ENCODE data around the gene SPEN. TPM values are rescaled to one million over a fixed set of nuclear protein-coding genes. Genes with fewer than 3 reads are reported as not detected.

The SPEN gene
- total RNA-seq, 4 donors from 2014 or later = 41.4 to 63.6 (median 42.9) TPM

DNA sequence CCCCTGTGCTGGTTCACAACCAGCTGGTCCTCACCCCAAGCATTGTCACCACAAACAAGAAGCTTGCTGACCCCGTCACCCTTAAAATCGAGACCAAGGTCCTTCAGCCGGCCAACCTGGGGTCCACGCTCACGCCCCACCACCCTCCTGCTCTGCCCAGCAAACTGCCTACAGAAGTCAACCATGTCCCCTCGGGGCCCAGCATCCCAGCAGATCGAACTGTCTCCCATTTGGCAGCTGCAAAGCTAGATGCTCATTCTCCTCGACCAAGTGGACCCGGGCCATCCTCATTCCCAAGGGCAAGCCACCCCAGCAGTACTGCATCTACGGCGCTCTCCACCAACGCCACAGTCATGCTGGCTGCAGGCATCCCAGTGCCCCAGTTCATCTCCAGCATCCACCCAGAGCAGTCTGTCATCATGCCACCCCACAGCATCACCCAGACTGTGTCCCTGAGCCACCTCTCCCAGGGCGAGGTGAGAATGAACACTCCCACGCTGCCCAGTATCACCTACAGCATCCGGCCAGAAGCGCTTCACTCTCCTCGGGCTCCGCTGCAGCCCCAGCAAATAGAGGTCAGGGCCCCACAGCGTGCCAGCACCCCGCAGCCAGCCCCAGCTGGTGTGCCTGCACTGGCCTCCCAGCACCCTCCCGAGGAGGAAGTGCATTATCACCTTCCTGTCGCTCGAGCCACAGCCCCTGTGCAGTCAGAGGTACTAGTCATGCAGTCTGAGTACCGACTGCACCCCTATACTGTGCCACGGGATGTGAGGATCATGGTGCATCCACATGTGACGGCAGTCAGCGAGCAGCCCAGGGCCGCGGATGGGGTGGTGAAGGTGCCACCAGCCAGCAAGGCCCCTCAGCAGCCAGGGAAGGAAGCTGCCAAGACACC is 87.8 kb downstream of the SPEN start:
- peak in 1 of 2 donors; percentile 12 for DNase-seq (ENCODE audit: low spot score in 2 of 2)
- TF ChIP-seq POLR2A (IDR thresholded peaks at IDR 0.05) = no peak
- TF ChIP-seq, protein P1, sequence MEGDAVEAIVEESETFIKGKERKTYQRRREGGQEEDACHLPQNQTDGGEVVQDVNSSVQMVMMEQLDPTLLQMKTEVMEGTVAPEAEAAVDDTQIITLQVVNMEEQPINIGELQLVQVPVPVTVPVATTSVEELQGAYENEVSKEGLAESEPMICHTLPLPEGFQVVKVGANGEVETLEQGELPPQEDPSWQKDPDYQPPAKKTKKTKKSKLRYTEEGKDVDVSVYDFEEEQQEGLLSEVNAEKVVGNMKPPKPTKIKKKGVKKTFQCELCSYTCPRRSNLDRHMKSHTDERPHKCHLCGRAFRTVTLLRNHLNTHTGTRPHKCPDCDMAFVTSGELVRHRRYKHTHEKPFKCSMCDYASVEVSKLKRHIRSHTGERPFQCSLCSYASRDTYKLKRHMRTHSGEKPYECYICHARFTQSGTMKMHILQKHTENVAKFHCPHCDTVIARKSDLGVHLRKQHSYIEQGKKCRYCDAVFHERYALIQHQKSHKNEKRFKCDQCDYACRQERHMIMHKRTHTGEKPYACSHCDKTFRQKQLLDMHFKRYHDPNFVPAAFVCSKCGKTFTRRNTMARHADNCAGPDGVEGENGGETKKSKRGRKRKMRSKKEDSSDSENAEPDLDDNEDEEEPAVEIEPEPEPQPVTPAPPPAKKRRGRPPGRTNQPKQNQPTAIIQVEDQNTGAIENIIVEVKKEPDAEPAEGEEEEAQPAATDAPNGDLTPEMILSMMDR (IDR thresholded peaks at IDR 0.05) = no peak
- H3K4me3 ChIP-seq (ENCODE audit: low read depth, poor library complexity, severe bottlenecking) = no peak overlapping the region
- 92 to 95% methylated on average over 29 of the region's 29 CpGs for WGBS, 2 donors
- intact Hi-C loops (cut with DNase I; ENCODE audit: low total_unique reads) = no loop called here

DNA sequence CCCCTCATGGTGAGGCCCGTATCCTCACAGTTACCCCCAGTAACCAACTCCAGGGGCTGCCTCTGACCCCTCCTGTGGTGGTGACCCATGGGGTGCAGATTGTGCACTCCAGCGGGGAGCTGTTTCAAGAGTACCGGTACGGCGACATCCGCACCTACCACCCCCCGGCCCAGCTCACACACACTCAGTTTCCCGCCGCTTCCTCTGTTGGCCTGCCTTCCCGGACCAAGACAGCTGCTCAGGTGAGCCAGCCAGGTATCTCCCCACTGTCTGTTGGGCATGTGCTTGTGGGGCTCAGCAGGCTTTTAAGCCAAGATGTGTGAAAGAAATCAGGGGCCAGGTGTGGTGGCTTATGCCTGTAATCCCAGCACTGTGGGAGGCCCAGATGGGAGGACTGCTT is 88.5 kb downstream of the SPEN start:
- H3K4me3 ChIP-seq (ENCODE audit: low read depth, poor library complexity, severe bottlenecking) = no peak overlapping the region
- intact Hi-C loops (cut with DNase I; ENCODE audit: low total_unique reads) = no loop called here
- WGBS, 2 donors = 96 to 100% methylated on average over 4 to 9 of the region's 10 CpGs
- peak in 1 of 2 donors; percentile 84 for DNase-seq (ENCODE audit: low spot score in 2 of 2)
- TF ChIP-seq, protein P1 (IDR thresholded peaks at IDR 0.05) = no peak
- TF ChIP-seq POLR2A (IDR thresholded peaks at IDR 0.05) = no peak

DNA sequence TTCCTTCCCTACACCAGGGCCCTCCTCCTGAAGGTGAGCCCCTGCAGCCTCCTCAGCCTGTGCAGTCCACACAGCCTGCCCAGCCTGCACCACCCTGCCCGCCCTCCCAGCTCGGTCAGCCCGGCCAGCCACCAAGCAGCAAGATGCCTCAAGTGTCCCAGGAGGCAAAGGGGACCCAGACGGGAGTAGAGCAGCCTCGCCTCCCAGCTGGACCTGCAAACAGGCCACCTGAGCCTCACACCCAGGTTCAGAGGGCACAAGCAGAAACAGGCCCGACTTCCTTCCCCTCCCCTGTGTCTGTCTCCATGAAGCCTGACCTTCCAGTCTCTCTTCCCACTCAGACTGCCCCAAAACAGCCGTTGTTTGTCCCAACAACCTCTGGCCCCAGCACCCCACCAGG is 89.6 kb downstream of the SPEN start:
- WGBS, 2 donors = 86 to 92% methylated on average over 5 to 7 of the region's 7 CpGs

DNA sequence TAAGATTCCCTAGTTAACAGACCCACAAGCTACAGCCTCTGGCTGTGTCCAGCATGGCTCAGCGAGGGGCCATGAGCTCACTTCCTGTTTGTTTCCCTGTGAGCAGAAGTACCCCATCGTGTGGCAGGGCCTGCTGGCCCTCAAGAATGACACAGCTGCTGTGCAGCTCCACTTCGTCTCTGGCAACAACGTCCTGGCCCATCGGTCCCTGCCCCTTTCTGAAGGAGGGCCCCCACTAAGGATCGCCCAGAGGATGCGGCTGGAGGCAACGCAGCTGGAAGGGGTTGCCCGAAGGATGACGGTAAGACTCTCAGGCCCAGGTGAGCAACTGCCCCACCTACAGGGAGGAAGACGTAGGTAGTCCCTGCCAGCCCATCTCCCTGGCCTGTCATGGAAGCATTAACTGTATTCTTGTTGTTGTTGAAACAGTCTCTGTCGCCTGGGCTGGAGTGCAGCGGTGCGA is 90.2 kb downstream of the SPEN start:
- TF ChIP-seq, protein P1 (IDR thresholded peaks at IDR 0.05) = no peak
- TF ChIP-seq POLR2A (IDR thresholded peaks at IDR 0.05) = no peak
- 73 to 87% methylated on average over 14 of the region's 14 CpGs for WGBS, 2 donors
- no peak overlapping the region for H3K4me3 ChIP-seq (ENCODE audit: low read depth, poor library complexity, severe bottlenecking)
- DNase-seq (ENCODE audit: low spot score in 2 of 2) = peak in 1 of 2 donors; percentile 82
- intact Hi-C loops (cut with DNase I; ENCODE audit: low total_unique reads) = no loop called here

More for the DNA sequence above, 89.6 kb downstream of the SPEN start:
- H3K4me3 ChIP-seq (ENCODE audit: low read depth, poor library complexity, severe bottlenecking) = no peak overlapping the region
- TF ChIP-seq POLR2A (IDR thresholded peaks at IDR 0.05) = no peak
- TF ChIP-seq, protein P1 (IDR thresholded peaks at IDR 0.05) = no peak
- intact Hi-C loops (cut with DNase I; ENCODE audit: low total_unique reads) = no loop called here
- no peak for DNase-seq (ENCODE audit: low spot score in 2 of 2)

DNA sequence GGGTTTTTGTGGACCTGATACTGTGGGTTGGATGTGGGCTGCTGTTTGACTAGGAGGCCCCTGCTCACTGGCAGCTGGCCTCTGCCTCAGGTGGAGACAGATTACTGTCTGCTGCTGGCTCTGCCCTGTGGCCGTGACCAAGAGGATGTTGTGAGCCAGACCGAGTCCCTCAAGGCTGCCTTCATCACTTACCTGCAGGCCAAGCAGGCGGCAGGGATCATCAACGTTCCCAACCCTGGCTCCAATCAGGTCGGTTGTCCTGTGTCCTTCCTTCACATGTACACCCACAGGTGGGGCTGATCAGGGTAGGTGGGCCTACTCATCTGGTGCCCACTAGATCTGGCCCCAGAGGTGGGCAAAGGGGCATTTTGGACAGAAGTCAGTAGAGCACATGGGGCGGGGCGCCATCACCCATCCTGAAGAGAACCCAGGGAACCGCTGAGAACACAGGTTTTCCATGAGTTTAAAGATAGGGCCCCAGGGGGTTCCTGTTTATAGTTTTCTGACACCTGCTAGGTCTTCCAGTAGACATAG is 91.2 kb downstream of the SPEN start:
- peak in 1 of 2 donors; percentile 81 for DNase-seq (ENCODE audit: low spot score in 2 of 2)
- WGBS, 2 donors = 85 to 87% methylated on average over 7 to 8 of the region's 8 CpGs
- H3K4me3 ChIP-seq (ENCODE audit: low read depth, poor library complexity, severe bottlenecking) = no peak overlapping the region
- TF ChIP-seq POLR2A (IDR thresholded peaks at IDR 0.05) = no peak
- TF ChIP-seq, protein P1 (IDR thresholded peaks at IDR 0.05) = no peak
- intact Hi-C loops (cut with DNase I; ENCODE audit: low total_unique reads) = no loop called here

All from lower leg skin (tissue), 4 donors.